ENCODE measurements around the gene FBXO36.

DNA sequence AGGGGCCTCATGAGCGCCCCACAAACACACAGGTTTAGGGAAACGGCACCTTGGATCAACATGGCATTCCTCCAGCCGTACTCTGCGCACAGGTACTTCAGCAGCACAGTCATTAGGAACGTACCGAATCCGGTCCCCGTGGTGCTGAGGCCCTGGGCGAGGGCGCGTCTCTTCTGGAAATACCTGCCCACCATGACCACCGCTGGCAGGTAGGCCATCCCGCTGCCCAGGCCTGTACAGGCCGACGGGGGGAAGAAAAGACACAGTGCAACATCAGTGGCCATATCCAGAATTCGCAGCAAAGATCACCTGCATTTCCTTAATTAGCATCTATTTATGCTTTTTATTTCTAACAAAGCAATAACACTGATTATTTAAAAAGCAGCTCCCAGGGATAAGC lies 124.2 kb downstream of the FBXO36 start:
- no peak for TF ChIP-seq POLR2A (IDR thresholded peaks at IDR 0.05; ENCODE audit: extremely low read depth, insufficient read length)
- TF ChIP-seq CTCF (IDR thresholded peaks at IDR 0.05; ENCODE audit: low read depth, low read length): no peak
- TF ChIP-seq, protein P1, sequence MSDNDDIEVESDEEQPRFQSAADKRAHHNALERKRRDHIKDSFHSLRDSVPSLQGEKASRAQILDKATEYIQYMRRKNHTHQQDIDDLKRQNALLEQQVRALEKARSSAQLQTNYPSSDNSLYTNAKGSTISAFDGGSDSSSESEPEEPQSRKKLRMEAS (IDR thresholded peaks at IDR 0.05; ENCODE audit: low read depth, low read length): no peak
- no peak for TF ChIP-seq MYC (IDR thresholded peaks at IDR 0.05; ENCODE audit: low read depth, low read length)
